RWPE1 (cell line): Measurements from ENCODE around the gene LBR.
"Not testable (repeated sequence)": the region's sequence is repeated elsewhere in the genome, so short reads cannot be mapped to it uniquely, and the experiment has no call there.

ENCODE experiments used
- CTCF ChIA-PET: fragments of 350-600 bp; sonication (Branson Sonifier 250); formaldehyde crosslinking; extraction: SDS; loops from one replicate; lab custom pipeline; 2021; lab: Yijun Ruan, JAX
- POLR2A ChIA-PET: fragments of 400-600 bp; formaldehyde crosslinking; extraction: SDS; loops from one replicate; lab custom pipeline; 2020; ENCODE audit warnings: antibody characterized with exemption; ENCODE audit not compliant: low non-redundant PET; lab: Yijun Ruan, JAX
- DNase-seq: peaks from one replicate; pipeline ENCODE4 v3.0.0; 2012; ENCODE audit warnings: low spot score
- H3K27ac ChIP-seq: fragments of 450-650 bp; 2 replicates; pipeline ENCODE4 v1.5.1; 2017
- TF ChIP-seq, protein P1 (sequence below): fragments of 450-650 bp; conservative IDR thresholded peaks from 2 replicates; pipeline ENCODE4 v1.5.1; 2017; ENCODE audit warnings: low read depth, mild to moderate bottlenecking

LBR gene

DNA sequence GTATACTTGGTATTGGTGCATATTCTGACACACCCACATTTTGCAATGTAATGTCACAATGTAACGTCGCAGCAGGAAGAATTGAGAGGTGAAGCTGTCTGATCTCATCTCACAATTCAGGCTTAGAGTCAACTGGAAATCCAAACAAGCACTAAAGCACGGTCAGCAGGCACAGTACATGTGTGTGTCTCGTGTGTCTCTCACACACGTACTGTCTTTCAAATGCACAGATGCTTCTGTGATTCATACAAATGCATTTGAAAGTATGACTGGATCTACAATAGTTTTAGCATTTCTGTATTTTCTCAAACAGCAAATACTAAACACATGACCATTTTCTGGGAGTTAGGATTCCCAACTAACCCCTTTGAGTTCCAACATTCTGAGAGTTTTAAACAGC is 26.9 kb downstream of the LBR start:
- CTCF ChIA-PET, result no interaction called here
- TF ChIP-seq, protein P1, sequence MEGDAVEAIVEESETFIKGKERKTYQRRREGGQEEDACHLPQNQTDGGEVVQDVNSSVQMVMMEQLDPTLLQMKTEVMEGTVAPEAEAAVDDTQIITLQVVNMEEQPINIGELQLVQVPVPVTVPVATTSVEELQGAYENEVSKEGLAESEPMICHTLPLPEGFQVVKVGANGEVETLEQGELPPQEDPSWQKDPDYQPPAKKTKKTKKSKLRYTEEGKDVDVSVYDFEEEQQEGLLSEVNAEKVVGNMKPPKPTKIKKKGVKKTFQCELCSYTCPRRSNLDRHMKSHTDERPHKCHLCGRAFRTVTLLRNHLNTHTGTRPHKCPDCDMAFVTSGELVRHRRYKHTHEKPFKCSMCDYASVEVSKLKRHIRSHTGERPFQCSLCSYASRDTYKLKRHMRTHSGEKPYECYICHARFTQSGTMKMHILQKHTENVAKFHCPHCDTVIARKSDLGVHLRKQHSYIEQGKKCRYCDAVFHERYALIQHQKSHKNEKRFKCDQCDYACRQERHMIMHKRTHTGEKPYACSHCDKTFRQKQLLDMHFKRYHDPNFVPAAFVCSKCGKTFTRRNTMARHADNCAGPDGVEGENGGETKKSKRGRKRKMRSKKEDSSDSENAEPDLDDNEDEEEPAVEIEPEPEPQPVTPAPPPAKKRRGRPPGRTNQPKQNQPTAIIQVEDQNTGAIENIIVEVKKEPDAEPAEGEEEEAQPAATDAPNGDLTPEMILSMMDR, result no peak
- no peak for DNase-seq
- no peak overlapping the region for H3K27ac ChIP-seq
- POLR2A ChIA-PET, result no interaction called here

DNA sequence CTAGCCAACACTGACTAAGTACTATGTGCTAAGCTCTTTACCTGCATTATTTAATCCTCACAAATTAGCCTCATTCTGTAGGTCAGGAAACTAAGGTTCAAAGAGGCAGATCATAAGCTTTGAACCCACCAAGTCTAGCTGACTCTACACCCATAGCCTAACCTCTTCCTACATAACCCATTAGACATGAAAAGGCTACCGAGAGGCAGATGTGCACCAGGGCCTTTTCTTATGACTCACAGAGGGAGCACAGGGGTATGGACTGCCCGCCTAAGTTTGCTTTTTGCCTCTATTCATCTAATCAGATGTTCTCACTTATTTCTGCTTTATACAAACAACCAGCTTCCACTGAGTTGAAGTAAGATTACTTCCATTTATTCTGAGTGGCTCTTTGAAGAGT is 31.5 kb downstream of the LBR start:
- ChIA-PET POLR2A (interaction anchor here (0.5 kb wide), 1 partner anchor 288 kb away, joined by 3 read pairs; no protein-coding TSS in a partner anchor), CTCF (interaction anchor here (1.1 to 1.2 kb wide), 2 partner anchors 78 kb away, joined by 3 read pairs; no protein-coding TSS in a partner anchor)
- DNase-seq, result no peak
- no peak overlapping the region for H3K27ac ChIP-seq
- TF ChIP-seq, protein P1, result no peak

- CTCF ChIA-PET, result interaction anchor here (0.7 kb wide), 1 partner anchor 46 kb away, joined by 3 read pairs; no protein-coding TSS in a partner anchor
- no peak for DNase-seq
- H3K27ac ChIP-seq, result no peak overlapping the region
- POLR2A ChIA-PET, result no interaction called here
- TF ChIP-seq, protein P1, result no peak
Measured at GRCh38 chr1:225389843-225390242, 38.0 kb downstream of the LBR start.

- ChIA-PET POLR2A (no interaction called here), CTCF (interaction anchor here (0.7 kb wide), 1 partner anchor 219 kb away, joined by 6 read pairs; no protein-coding TSS in a partner anchor)
- TF ChIP-seq, protein P1, result no peak
- no peak for DNase-seq
- no peak overlapping the region for H3K27ac ChIP-seq
Measured at GRCh38 chr1:225388372-225388771, 39.5 kb downstream of the LBR start.

- POLR2A ChIA-PET, DNase-seq, CTCF ChIA-PET, H3K27ac ChIP-seq: not testable (repeated sequence)
Measured at GRCh38 chr1:225386860-225387259, 41.0 kb downstream of the LBR start.

- ChIA-PET CTCF (interaction anchor here (0.6 to 1.4 kb wide), 2 partner anchors 62 to 65 kb away, joined by 3 to 5 read pairs; no protein-coding TSS in a partner anchor), POLR2A (no interaction called here)
- H3K27ac ChIP-seq, result no peak overlapping the region
- DNase-seq, result no peak
- TF ChIP-seq, protein P1, result no peak
Measured at GRCh38 chr1:225380691-225381090, 47.1 kb downstream of the LBR start.

GRCh38 chr1:225378880-225379279 is 49.0 kb downstream of the LBR start:
- peak overlapping the region; percentile 63 for H3K27ac ChIP-seq
- TF ChIP-seq, protein P1, result no peak
- POLR2A ChIA-PET, result interaction anchor here (0.7 kb wide), 1 partner anchor 48 kb away, joined by 4 read pairs; no protein-coding TSS in a partner anchor
- DNase-seq, result peak; percentile 88
- CTCF ChIA-PET, result interaction anchor here (0.6 to 0.7 kb wide), 2 partner anchors 43 to 660 kb away, joined by 3 read pairs; no protein-coding TSS in a partner anchor
